ENCODE data around the gene SPDYE16. TPM values are rescaled to one million over a fixed set of nuclear protein-coding genes. Genes with fewer than 3 reads are reported as not detected.
A peak's percentile ranks its signal among the peaks of the same experiment; 100 is the strongest.
"Not testable (repeated sequence)": the region's sequence is repeated elsewhere in the genome, so short reads cannot be mapped to it uniquely, and the experiment has no call there.

SPDYE16 gene, protein sequence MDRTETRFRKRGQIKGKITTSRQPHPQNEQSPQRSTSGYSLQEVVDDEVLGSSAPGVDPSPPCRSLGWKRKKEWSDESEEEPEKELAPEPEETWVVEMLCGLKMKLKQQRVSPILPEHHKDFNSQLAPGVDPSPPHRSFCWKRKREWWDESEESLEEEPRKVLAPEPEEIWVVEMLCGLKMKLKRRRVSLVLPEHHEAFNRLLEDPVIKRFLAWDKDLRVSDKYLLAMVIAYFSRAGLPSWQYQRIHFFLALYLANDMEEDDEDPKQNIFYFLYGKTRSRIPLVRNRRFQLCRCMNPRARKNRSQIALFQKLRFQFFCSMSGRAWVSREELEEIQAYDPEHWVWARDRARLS
- total RNA-seq (2014; rRNA removed; shearing (Covaris generic)), result not detected in 2 replicates

- not testable (repeated sequence) for DNase-seq (ENCODE audit: low read depth)
Measured at GRCh38 chr7:76543197-76543596, at the start of gene SPDYE16. TSS of gene SPDYE16 (minus strand) at chr7:76543297. CDS start at chr7:76541459, 1,838 bp downstream.

DNA sequence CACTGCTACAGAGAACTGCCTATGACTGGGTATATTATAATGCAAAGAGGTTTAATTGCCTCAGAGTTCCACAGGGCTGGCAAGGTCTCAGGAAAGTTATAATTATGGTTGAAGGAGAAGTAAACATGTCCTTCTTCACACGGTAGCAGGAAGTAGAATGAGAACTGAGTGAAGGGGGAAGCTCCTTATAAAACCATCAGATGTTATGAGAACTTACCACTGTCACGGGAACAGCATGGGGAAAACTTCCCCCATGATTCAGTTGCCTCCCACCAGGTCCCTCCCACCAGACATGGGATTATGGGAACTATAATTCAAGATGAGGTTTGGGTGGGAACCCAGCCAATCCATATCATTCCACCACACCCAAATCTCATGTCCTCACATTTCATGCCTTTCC lies 49.6 kb upstream of the SPDYE16 start:
- DNase-seq (ENCODE audit: low read depth), result not testable (repeated sequence)

- DNase-seq (ENCODE audit: low read depth), result not testable (repeated sequence)
Measured at GRCh38 chr7:76591602-76592304, 48.7 kb upstream of the SPDYE16 start.

DNA sequence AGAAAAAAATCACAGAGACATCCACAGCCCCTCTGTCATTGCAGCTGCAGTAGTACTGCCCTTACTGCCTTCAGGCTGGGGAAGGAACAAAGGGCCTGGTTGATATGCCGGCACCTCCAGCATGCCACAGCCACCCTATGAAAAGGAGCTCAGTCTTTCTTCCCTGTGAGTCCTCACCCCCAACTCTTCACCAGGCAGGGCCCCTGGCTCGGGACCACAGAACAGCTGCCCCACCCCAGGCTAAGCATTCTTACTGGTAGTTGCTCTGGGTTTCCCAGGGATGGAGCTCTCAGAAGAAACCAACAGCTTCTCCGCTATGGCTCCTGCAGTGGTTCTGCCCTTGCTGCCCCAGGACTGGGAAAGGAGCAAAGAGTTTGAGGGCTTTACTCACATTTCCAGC lies 47.9 kb upstream of the SPDYE16 start:
- peak; percentile 42 for DNase-seq (ENCODE audit: low read depth)

DNA sequence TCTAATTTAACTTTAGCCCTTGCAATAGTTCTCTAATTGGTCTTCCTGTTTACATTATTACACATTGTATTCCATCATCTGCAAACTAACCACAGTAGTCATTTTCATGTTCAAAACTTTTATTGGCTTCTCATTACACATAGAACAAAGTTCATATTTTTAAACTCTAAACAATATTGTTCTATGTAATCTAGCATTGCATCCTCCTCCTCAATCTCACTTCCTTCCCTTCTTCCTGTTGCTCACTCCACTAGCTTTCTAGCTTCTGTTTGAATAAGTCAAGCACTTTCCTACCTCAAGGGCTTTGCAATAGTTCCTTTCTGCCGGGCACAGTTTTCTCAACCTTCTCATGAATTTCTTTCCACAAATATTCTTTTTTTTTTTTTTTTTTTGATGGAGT lies 45.5 kb upstream of the SPDYE16 start:
- DNase-seq (ENCODE audit: low read depth), result not testable (repeated sequence)

DNA sequence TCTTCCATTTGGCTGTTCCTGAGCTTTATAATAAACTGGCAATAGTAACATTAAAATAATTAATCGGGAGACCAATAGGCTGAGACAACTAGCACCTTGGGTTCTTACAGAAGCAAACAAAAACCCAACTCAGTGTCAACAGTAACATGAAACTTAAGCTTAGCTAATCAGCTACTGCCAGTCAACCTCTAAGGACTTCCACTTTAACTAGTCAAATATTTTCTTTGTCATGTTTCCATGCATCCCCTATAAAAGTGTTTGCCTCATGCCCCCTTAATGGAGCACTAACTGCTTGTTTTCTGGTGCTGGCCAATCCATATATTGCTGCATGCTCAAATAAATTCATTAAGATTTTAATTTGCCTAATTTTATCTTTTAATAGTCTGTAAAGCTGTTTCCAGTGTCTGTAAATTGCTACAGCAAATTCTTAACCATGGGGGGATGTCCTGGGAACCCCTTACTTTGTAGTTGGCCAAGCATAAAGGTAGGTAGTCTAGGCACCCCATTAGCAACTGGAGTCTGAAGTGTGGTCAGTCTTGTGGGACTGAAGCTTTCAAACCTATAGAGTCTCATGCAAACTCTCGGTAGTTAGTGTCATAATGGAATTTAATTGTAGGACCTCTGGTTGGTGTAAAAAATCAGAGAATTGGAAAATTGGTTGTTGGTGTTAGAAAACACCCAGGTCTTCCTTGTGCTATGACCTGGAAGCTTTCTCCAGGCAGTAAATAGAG lies 43.7 kb upstream of the SPDYE16 start:
- not testable (repeated sequence) for DNase-seq (ENCODE audit: low read depth)

GRCh38 chr7:76583636-76584281 lies 40.7 kb upstream of the SPDYE16 start:
- peak; percentile 80 for DNase-seq (ENCODE audit: low read depth)

- DNase-seq (ENCODE audit: low read depth), result peak; percentile 92
Measured at GRCh38 chr7:76582848-76583631, 39.9 kb upstream of the SPDYE16 start.

GRCh38 chr7:76575919-76576655 lies 33.0 kb upstream of the SPDYE16 start:
- DNase-seq (ENCODE audit: low read depth), result not testable (repeated sequence)

DNA sequence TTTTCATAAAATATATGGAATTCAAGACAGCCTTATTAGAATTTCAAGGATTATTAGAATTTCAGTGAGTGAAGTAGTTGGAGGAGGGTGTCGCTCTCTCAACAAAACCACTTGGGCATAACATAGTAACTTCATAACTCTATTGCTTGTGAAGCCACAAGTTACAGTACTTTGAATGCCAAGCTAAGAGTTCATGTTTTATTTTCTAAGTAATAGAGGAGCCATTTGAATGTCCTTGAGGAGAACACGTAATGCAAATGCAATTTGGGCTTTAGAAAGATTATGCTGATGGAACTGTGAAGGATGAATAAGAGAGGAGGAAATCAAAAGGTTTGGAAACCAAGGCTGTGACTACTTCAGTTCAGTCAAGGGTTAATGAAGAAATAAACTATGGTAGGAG lies 32.3 kb upstream of the SPDYE16 start:
- DNase-seq (ENCODE audit: low read depth), result not testable (repeated sequence)

- not testable (repeated sequence) for DNase-seq (ENCODE audit: low read depth)
Measured at GRCh38 chr7:76572296-76572695, 29.2 kb upstream of the SPDYE16 start.

GRCh38 chr7:76570324-76570775 lies 27.3 kb upstream of the SPDYE16 start:
- DNase-seq (ENCODE audit: low read depth), result peak; percentile 64

DNA sequence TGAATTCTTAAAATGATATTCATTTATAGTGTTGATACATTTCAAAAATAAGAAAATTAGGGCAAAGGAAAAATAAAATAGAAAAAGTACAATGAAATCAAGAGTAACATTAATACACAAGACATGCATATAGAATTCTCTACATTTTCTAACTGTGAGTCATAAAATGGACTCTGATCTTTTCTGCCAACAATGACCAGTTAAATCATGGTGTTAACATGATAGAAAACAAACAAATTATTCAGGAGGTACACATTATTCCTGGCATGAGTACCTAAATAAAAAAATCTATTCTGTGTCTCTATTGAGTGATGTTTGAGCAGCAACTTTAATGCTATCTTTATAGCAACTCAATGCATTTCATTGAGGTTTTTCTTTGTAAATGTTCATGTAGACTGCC lies 25.6 kb upstream of the SPDYE16 start:
- peak; percentile 51 for DNase-seq (ENCODE audit: low read depth)

- not testable (repeated sequence) for DNase-seq (ENCODE audit: low read depth)
Measured at GRCh38 chr7:76567753-76568152, 24.7 kb upstream of the SPDYE16 start.

DNA sequence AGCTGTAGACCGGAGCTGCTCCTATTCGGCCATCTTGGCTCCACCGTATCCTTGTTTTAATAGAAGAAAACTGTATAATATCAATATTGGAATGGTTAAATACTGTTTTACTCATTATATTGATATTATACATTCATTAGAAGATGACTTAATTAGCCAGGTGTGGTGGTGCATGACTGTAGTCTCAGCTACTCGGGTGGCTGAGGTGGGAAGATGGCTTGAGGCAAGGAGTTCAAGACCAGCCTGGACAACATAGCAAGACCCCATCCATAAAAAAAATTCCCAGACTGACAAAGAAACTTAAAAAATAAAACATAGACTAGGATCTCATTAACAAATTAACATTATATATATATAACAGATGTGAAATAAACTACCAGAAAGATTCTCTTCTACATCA lies 24.2 kb upstream of the SPDYE16 start:
- not testable (repeated sequence) for DNase-seq (ENCODE audit: low read depth)

GRCh38 chr7:76565001-76565400 lies 21.9 kb upstream of the SPDYE16 start:
- DNase-seq (ENCODE audit: low read depth), result not testable (repeated sequence)

GRCh38 chr7:76561342-76561741 lies 18.2 kb upstream of the SPDYE16 start:
- not testable (repeated sequence) for DNase-seq (ENCODE audit: low read depth)

GRCh38 chr7:76560157-76560556 lies 17.1 kb upstream of the SPDYE16 start:
- DNase-seq (ENCODE audit: low read depth), result not testable (repeated sequence)

DNA sequence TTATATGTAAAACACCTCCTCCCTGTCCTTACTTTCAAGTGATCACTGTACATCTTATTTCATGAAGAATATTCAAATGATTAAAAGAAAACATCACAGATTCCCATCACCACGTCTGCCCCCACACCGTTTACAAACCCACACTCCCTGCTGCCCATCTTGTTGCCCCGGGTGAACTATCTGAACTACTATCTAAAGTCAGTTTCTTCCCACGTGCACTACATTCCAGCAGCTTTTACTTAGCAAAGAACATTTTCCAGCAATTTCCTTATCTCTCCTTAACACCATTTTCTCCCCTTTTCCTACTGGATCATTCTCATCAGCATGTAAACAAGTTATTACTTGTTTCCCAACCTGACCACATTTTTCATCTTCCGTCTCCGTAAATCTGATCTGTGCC lies 16.6 kb upstream of the SPDYE16 start:
- DNase-seq (ENCODE audit: low read depth), result not testable (repeated sequence)

DNA sequence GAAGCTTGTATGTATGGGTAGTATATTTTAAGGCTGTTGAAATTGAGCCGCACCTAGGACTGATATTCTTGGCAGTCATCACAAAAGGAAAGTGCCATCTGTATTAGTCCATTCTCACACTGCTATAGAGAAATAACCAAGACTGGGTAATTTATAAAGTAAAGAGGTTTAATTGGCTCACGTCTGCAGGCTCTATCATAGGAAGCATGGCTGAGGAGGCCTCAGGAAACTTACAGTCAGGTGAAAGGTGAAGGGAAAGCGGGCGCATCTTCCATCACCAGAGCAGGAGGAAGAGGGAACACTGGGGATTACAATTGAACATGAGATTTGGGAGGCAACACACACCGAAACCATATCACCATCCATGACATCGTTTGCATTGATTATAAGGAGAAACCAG lies 8.9 kb upstream of the SPDYE16 start:
- not testable (repeated sequence) for DNase-seq (ENCODE audit: low read depth)

All from RPMI7951 (cell line).